GM13977 (cell line): ENCODE results near the gene DDX50.
A peak's percentile ranks its signal among the peaks of the same experiment; 100 is the strongest.

Experiments
- DNase-seq: peaks from one replicate; pipeline ENCODE4 v3.0.0; 2012; ENCODE audit warnings: low spot score
- CTCF ChIP-seq: IDR thresholded peaks from 2 replicates; pipeline ENCODE4 v1.5.1; 2012; ENCODE audit warnings: mild to moderate bottlenecking, control low read depth; ENCODE audit not compliant: insufficient read depth; ENCODE audit errors: extremely low read depth, missing control alignments
- in situ Hi-C: fragments of 300-500 bp; cut with MboI; formaldehyde crosslinking; loops from one replicate; pipeline ENCODE4 v1.12.0; 2022; ENCODE audit warnings: low sequenced_read_pairs, low pct_unique_long_range_greater_than_20kb, mixed read lengths, inconsistent platforms; ENCODE audit not compliant: unreplicated experiment

The DDX50 gene

GRCh38 chr10:68981074-68981473 is 80.0 kb downstream of the DDX50 start:
- DNase-seq, result no peak
- TF ChIP-seq CTCF, result no peak
- in situ Hi-C loops, result loop anchor here (25.0 kb wide), 1 partner anchor 406 kb away; no protein-coding TSS in a partner anchor

GRCh38 chr10:68982389-68982788 is 81.3 kb downstream of the DDX50 start:
- TF ChIP-seq CTCF, result no peak
- DNase-seq, result no peak
- in situ Hi-C loops, result loop anchor here (25.0 kb wide), 1 partner anchor 405 kb away; no protein-coding TSS in a partner anchor

- in situ Hi-C loops, result loop anchor here (25.0 kb wide), 1 partner anchor 400 kb away; no protein-coding TSS in a partner anchor
Measured at GRCh38 chr10:68987611-68988010, 86.5 kb downstream of the DDX50 start.

GRCh38 chr10:68988530-68989316 is 87.6 kb downstream of the DDX50 start, which contains the start of gene KIFBP:
KIFBP (plus strand) TSS chr10:68988803; CDS start chr10:68988833, 30 bp downstream.
- TF ChIP-seq CTCF, result peak; percentile 47
- DNase-seq, result peak; percentile 93
- in situ Hi-C loops, result loop anchor here (25.0 kb wide), 1 partner anchor 399 kb away; no protein-coding TSS in a partner anchor

More at GRCh38 chr10:68987611-68988010, 86.5 kb downstream of the DDX50 start:
- DNase-seq, result no peak
- no peak for TF ChIP-seq CTCF

- in situ Hi-C loops, result loop anchor here (25.0 kb wide), 1 partner anchor 398 kb away; no protein-coding TSS in a partner anchor
- no peak for DNase-seq
- TF ChIP-seq CTCF, result no peak
Measured at GRCh38 chr10:68989317-68989990, 88.3 kb downstream of the DDX50 start.

GRCh38 chr10:68992636-68993440 is 91.7 kb downstream of the DDX50 start:
- no peak for TF ChIP-seq CTCF
- DNase-seq, result no peak
- in situ Hi-C loops, result loop anchor here (25.0 kb wide), 1 partner anchor 394 kb away; no protein-coding TSS in a partner anchor
